Measurements from ENCODE around the gene GIPC3.
"Not testable (repeated sequence)": the region's sequence is repeated elsewhere in the genome, so short reads cannot be mapped to it uniquely, and the experiment has no call there.

Gene GIPC3

DNA sequence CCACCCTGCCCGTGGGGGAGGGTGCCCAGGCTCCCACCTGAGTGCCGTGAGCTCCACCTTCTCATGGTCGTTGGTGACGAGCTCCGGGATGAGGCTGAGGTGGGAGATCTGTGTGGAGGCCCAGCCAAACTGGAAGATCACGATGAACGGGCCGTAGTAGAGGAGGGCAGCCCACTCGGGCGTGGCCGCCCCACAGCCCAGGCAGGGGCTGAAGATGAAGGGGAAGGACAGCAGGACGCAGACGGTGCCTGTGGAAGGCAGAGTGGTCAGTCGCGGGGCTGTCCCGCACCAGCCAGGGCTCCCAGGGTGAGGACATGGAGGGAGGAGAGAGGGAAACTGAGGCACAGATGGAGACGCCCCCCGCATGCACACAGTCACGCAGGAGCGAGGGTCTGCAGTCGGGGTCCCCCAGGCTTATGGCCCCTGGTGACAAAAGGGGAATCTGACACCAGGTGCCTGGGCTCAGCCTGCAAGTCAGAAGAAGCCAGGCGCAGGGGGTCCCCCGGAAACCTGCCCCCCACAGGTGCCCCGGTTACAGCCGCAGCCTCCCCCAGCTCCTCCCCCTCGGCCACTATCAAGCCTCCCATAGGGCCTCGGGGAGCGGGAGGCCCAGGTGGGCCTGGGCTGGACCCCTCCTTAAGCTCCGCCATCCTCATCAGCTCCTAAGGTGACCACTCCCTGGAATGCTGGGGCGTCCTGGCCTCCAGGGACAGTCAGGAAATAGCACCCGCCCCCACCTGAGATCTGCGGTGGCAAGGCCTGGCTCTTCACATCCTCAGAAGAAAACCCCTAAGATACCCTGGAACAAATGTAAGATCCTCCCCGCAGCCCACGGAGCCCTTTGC is 34.1 kb upstream of the GIPC3 start:
- in situ Hi-C loops (cut with HindIII; ENCODE audit: low sequenced_read_pairs) = no loop called here

DNA sequence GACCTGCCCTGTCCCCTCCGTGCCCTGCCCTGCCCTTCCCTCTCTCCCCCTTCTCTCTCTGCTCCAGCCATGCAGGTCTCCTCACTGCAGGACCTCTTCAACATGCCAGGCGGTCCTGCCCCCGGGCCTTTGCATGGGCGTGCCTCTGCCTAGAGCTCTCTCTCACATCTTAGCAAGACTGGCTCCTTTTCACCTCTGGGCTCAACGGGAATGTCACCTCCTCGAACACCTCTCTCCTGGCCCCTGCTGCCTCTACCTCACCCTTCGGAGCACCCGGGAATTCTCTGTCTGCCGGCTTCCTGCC is 33.5 kb upstream of the GIPC3 start:
- in situ Hi-C loops (cut with HindIII; ENCODE audit: low sequenced_read_pairs) = no loop called here

DNA sequence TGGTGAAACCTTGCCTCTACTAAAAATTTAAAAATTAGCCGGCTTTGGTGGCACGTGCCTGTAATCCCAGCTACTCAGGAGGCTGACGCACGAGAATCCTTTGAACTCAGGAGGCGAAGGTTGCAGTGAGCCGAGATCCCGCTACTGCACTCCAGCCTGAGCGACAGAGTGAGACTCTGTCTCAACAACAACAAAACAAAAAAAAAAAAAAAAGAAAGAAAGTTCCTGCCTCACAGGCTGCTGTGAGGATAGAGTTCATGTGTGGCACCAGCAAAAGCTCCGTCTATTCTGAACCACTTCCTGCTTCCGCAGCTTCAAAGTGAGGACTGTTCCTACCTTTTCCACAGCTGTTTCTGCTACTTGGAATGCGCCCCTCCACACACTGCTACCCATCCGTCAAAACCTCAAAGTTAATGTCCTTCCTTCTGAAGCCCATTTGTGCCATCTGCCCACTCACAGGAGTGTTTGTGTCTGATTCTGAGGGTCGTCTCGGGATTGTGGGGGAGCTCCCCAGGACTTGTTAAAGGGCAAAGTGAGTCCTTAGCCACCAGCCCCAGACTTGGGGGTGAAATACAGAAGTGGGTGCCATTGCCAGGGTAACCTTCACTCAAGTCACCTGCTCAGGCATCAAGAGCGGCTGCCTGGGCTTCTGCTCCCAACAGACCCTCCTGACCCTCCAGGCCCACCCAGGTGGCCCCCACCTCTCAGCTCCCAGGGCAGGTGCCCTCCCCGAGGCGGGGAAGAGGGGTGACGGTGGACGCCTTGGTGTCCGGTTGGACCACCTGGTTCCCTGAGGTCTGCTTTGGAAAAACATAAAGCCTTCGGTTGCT is 30.8 kb upstream of the GIPC3 start:
- in situ Hi-C loops (cut with HindIII; ENCODE audit: low sequenced_read_pairs) = no loop called here

DNA sequence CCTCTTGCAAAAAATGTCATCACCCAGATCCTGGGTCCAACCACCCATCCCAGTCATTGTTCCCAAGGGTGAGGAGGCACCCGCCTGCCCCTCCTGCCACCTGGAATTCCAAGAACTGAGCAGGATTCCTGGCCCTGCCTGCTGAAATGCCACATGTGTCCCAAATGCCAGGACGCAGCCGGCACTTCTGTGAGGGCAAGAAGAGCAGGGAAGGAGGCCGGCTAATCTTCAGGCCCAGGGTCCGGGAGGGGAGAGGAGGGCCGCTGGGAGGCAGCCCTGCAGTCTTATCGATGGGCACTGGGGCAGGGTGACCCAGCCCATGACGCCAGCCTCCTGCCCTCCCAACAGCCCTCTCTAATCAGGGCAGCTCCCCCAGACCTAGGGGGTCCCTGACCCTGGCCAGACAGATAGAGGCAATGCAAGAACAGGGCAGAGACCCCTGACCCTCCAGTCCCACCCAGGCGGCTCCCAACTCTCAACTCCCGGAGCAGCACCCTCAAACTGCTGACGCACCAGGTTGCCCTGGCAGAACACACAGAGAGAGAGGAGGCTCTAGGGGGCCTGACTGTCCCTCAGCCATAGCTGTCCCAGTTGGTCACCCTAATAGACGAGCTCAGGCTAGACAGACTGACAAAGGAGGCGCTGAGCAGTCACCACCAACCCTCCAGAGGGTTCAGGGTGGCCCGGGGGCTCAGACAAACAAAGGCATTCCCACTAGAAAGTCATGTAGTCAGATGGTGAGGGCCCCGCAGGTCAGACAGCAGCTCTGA is 29.4 kb upstream of the GIPC3 start:
- in situ Hi-C loops (cut with HindIII; ENCODE audit: low sequenced_read_pairs) = no loop called here

DNA sequence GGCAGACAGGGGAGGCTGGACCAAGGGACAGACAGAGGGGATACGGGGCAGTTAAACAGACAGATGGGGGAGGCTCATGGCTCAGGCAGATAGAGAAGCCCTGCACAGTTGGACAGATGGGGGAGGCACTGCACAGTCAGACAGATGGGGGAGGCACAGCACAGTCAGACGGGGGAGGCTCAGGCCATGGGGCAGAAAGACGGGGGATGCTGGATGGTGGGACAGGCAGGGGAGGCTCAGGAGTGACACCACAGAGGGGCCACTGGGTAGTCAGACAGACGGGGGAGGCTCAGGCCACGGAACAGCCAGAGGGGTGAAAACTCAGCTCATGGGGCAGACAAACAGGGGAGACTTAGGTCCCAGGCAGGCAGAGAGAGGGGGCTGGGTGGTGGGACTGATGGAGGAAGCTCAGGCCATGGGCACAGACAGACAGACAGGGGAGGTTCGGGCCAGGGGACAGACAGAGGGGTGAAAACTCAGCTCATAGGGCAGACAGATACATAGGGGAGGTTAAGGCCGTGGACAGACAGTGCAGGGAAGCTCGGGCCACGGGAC is 28.8 kb upstream of the GIPC3 start:
- in situ Hi-C loops (cut with HindIII; ENCODE audit: low sequenced_read_pairs) = no loop called here

DNA sequence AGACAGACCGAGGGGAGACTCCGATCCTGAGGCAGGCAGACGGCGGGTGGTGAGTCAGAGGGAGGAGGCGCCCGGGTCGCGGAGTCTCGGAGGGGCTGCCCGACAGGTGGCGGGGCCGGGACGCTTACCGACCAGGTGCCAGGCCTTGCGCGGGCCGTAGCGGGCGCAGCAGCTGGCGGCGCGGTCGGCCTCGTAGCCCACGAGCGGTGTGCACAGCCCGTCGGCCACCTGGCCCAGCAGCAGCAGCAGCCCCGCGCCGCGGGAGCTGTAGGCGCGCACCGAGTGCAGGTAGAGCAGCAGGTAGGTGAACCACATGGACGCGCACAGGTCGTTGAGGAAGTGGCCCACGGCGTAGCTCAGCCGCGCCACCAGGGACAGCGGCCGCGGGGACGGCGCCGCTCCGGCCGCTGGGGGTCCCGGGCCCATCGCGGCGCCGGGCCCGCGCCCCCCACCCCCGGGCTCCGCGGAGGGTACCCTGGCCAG is 28.3 kb upstream of the GIPC3 start:
- in situ Hi-C loops (cut with HindIII; ENCODE audit: low sequenced_read_pairs) = no loop called here

DNA sequence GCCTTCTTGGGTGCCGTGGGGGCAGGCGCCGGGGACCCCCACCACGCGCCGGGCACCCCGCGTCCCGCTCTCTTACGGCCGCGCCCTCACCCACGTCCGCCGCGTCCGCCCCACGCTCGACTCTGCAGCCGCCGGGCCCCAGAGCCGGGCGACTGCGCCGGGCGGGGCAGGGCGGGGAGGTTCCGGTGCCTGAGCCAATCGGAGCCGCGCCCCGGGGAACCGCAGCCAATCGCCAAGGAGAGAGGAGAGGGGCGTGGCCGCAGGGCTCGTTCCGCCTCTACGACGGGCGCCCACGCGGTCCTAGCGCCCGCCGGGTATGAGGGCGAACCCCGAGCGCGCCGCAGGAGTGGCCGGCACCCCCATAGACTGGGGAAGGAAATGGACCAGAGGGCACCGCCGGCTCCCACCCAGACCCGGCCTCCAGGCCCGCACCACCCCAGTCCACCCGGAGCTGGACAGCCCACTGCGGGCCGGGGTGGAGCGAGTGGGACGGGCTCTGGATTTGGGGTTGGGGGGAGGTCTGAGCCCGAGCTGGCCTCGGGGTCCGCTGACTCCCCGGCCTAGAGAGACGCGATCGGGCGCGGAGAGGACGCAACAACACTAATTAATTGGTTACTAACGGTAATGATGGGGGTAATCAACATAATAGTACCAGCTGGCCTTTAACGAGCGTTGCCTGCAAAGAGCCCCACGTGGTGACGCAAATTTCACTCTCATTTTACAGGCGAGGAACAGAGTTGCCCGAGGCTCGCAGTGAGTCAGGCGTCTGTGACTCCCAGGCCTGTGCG is 27.6 kb upstream of the GIPC3 start, which contains the start of gene MFSD12:
Gene MFSD12, minus strand, starts transcription at position 126 of the 788 bp plus-strand sequence. CDS start 183 bp downstream, outside the sequence.
- in situ Hi-C loops (cut with HindIII; ENCODE audit: low sequenced_read_pairs) = no loop called here

DNA sequence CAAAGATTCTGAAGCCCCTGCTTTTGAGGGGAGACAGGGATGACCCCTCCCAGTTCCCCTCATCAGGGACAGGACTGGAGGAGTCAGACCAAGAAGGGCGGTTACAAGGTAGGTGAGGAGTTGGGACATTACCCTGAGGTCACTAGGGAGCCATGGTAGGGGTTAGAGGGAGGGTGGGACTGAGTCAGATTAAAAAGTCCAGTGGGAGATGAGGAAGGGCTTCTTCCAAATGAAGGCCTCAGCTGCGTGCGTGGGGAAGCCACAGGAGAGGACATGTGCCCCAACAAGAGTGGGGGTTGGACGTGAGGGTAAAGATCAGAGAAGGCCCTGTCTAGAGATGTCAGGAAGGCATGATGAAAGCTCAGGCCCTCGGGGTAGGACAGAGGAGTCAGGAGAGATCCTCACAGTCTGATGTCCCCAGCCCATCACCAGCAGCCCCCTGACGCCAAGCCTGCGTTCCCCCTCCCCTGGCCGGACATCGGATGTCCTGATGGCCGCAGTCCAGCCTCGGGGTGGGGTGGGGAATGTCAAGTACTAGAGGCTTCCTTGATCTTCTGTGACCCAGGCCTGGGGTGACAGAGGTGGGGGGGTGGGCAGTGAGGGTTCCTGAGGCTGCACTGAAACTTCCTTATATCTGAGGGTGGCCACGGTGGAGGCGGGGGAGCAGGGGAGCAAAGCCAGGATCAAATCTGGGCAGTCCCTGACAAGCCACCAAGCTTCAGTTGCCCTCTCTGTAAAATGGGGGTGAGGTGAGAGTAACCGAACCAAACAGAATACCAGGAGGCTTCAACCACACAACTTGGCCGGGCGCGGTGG is 21.4 kb upstream of the GIPC3 start:
- in situ Hi-C loops (cut with HindIII; ENCODE audit: low sequenced_read_pairs) = no loop called here

DNA sequence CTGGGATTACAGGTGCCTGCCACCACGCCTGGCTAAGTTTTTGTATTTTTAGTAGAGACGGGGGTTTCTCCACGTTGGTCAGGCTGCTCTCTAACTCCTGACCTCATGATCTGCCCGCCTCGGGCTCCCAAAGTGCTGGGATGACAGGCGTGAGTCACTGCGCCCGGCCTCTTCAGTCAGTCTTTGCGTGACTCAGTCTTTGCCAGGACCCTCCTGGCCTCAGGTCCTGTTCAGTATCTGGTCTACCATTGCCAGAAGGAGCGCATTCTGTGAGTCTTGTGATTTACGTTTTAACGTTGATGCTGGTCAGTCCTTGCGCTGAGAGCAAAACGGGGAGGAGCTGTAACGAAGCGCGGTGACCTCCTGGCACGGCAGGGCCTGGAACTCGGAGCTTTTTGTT is 20.1 kb upstream of the GIPC3 start:
- in situ Hi-C loops (cut with HindIII; ENCODE audit: low sequenced_read_pairs) = no loop called here

DNA sequence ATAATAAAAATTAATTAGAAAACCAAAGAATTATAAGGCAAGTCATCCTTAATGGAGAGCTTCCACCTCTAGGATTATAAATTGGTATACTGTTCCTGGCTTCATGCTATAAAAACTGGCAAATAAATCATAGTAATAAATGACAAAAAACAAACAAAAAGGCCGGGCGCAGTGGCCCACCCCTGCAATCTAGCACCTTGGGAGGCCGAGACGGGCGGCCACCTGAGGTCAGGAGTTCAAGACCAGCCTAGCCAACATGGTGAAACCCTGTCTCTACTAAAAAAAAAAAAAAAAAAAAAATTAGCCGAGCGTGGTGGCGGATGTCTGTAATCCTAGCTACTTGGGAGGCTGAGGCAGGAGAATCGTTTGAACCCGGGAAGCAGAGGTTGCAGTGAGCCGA is 15.2 kb upstream of the GIPC3 start:
- in situ Hi-C loops (cut with HindIII; ENCODE audit: low sequenced_read_pairs) = not testable (repeated sequence)

DNA sequence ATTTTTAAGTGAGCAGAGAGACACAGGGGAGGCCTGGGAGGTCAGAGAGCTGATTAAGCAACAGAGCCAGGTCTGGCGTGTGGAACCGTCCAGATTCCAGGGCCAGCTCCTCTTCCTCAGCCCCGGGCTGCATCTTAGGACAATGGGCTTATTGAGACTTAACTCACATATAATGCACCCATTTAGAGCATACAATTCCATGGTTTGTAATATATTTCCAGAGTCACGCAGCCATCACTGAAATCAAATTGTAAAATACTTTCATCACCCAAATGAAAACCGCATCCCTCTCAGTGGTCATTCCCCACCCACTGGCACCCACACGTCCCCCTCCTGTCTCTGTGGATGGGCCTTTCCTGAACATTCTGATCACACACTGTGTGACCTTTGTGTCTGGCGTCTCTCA is 14.7 kb upstream of the GIPC3 start:
- in situ Hi-C loops (cut with HindIII; ENCODE audit: low sequenced_read_pairs) = no loop called here

DNA sequence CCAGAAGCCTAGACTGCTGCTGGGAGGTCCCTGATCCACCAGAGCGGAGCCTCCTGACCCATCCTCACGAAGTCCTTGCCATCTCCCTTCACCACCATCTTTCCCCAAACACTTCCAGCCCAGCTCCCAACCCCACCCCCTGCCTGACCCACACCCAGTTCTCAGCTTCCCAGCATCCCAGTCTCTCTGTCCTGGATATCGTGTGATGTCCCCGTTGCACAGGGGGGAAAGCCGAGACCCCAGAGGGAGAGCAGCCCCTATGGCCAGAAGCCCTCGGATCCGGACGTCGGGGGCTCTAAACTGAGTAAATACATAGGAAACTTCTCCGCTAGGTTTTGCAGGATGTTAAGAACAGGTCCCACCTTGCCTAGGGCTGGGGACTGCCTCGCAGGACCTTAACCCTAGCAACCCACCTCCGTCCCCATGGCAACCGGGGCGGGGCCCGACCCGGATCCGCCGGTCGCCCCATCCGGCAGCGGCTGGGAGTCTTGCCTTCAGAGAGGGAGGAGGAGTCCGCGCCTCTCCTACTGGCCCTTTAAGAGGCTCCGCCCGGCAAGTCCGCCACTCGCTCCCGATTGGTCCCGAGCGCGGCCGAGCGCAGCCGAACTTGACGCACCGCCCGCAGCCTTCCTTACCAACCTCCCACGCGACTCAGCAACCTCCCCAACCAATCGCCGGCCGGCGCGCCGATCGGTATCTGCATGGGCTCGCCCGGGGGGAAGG is 13.0 kb upstream of the GIPC3 start:
- in situ Hi-C loops (cut with HindIII; ENCODE audit: low sequenced_read_pairs) = no loop called here

DNA sequence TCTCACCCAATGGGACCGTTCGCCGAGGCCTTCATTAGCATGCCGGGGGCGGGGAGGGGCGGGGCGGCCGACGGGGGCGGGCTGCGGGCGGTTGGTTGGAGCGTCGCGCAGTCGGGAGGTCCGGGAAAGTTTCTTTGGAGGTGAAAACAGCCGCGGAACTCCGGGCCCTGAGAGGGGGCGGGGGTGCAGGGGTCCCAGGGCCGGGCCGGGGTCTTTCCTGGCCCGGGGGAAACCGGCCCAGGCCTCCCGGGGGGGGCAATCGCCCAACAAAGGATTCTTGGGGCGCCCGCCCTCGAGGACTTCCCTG is 12.5 kb upstream of the GIPC3 start, which contains the start of gene HMG20B:
Gene HMG20B, plus strand, starts transcription at position 90 of the 307 bp plus-strand sequence. CDS start 366 bp downstream, outside the sequence.
- in situ Hi-C loops (cut with HindIII; ENCODE audit: low sequenced_read_pairs) = no loop called here

DNA sequence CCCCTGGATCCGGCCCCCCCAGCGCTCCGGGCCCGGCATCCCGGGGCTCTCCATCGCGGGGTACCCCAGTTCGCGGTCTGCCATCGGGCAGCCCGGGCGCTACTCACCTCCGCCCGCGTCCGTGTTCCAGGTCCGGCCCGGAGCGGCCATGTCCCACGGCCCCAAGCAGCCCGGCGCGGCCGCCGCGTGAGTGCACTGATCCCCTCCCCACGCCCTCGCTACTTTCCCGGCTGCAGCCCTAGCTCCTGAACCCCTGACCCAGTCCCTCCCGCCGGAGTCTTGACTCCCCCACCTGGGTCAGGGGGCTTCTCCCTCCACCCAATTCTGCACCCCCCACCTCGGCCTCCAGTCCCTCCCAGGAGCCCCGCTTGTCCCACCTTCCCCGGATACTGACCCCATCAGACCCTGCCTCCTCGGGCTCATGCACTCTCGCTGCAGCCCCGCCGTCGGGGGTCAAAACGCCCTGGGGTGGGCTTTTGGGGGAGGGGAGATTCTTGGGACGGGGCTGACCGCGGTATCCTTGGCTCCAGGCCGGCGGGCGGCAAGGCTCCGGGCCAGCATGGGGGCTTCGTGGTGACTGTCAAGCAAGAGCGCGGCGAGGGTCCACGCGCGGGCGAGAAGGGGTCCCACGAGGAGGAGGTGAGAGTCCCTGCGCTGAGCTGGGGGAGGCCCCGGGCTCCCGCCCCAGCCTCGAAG is 12.0 kb upstream of the GIPC3 start:
- in situ Hi-C loops (cut with HindIII; ENCODE audit: low sequenced_read_pairs) = no loop called here

DNA sequence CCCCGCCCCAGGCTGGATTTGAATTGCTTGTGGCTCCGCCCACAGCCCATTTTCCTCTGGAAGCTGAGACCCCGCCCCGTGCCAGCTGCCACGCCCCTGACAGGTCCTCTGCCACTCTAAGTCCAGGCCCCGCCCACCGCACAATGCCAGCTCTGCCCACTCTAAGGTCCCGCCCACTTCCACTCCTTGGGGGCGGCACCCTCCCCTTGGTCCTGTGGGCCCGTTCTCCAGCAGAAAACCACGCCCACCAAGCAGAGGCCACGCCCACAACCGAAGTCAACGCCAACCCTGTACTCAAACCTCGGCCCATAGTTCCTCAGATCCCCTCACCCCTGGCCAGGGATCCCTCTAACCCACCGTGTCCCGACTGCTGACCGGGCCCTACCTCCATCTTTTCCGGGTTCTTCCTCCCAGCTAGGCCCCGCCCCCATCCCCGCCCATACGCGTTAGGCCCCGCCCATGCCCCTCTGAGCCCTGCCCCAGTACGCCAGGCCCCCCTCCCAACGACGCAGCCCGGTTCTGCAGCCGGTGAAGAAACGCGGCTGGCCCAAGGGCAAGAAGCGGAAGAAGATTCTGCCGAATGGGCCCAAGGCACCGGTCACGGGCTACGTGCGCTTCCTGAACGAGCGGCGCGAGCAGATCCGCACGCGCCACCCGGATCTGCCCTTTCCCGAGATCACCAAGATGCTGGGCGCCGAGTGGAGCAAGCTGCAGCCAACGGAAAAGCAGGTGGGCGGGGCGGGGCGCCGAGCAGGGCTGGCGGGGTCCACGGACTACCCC is 11.2 kb upstream of the GIPC3 start:
- in situ Hi-C loops (cut with HindIII; ENCODE audit: low sequenced_read_pairs) = no loop called here

DNA sequence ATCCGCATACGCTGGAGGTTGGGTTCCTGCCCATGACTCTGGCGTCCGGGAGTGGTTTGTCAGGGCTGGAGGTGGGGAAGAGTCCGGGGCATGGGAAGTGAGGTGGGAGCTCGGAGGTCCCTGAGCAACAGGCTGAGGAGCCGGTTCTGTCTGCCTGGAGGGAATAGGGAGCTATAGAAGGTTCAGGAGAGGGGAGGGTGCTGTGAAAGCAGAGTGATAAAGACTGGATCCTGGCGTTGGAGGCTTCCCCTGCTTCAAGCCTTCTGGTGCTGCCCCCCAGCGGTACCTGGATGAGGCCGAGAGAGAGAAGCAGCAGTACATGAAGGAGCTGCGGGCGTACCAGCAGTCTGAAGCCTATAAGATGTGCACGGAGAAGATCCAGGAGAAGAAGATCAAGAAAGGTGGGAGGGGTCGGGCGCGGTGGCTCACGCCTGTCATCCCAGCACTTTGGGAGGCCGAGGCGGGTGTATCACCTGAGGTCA is 10.0 kb upstream of the GIPC3 start:
- in situ Hi-C loops (cut with HindIII; ENCODE audit: low sequenced_read_pairs) = no loop called here

DNA sequence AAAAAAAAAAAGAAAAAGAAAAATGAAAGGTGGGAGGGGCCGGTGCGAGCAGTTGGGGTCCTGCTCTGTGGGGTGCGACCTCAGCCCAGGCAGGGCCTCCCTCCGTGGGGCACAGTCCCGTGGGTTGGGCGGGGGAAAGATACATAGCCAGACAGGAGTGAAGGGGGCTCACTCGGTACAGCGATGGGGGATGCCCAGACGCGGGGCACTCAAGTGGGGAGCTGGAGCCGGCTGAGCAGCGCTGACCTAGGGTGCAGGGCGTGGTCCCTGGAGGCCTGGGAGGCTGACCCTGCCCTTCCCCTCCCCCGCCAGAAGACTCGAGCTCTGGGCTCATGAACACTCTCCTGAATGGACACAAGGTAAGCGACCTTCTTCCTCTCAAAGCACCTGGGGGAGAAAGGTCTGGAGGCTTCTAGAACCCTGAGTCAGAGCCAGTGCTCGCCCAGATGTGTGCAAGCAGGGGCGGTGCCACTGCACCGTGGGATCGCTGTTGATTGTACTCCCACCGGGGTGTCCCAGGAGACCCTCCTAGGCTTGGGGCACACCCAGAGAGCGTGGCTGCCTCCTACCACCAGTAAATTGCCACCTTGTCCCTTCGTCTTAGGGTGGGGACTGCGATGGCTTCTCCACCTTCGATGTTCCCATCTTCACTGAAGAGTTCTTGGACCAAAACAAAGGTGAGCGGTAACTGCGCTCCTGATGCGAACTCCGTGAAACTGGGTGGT is 9.2 kb upstream of the GIPC3 start:
- in situ Hi-C loops (cut with HindIII; ENCODE audit: low sequenced_read_pairs) = no loop called here
